ENCODE measurements around the gene PLIN3. TPM values are rescaled to one million over a fixed set of nuclear protein-coding genes. Genes with fewer than 3 reads are reported as not detected.

Gene PLIN3
- total and polyA plus RNA-seq, 2 donors (not counting 1 experiment from before 2014, with no cell fraction given): 27.6 to 34.3 TPM

GRCh38 chr19:4821265-4821664 lies 46.2 kb downstream of the PLIN3 start:
- intact Hi-C loops (cut with micrococcal nuclease): no loop called here
- no peaks in the 10 kb centered on the region for H3K4me1 ChIP-seq (ENCODE audit: control insufficient read depth in 2 of 2, insufficient read depth in 2 of 2, low read length in 2 of 2)
- ATAC-seq (ENCODE audit: low read depth) (no peak), DNase-seq (no peak)
- POLR2A ChIA-PET: no interaction called here
- H4K20me1 ChIP-seq (ENCODE audit: control insufficient read depth, insufficient read depth, low read length, poor library complexity, severe bottlenecking): peaks cover 35% of the 10 kb centered on the region
- H3K79me2 ChIP-seq (ENCODE audit: control insufficient read depth, insufficient read depth, low read length): peaks cover 69% of the 10 kb centered on the region
- no peak overlapping the region for H3K4me2 ChIP-seq (replicated peaks; ENCODE audit: low read depth, low read length, poor library complexity, severe bottlenecking)
- no peaks in the 10 kb centered on the region for H3K9me3 Mint-ChIP-seq (ENCODE audit: insufficient read depth)
- no peak overlapping the region for H3K27ac ChIP-seq (ENCODE audit: low read length in 2 of 2)
- no peaks in the 10 kb centered on the region for H3K27me3 Mint-ChIP-seq
- WGBS (ENCODE audit: insufficient coverage): 73% methylated on average over 3 of the region's 4 CpGs
- H3K9ac ChIP-seq (ENCODE audit: low read length): no peak overlapping the region
- H3K4me1 Mint-ChIP-seq: peaks cover 6% of the 10 kb centered on the region
- no peaks in the 10 kb centered on the region for H3K27me3 ChIP-seq (replicated peaks in 1 of 4; ENCODE audit: control extremely low read depth in 1 of 4, control insufficient read depth in 3 of 4, insufficient read depth in 4 of 4, low read length in 3 of 4)
- peaks cover 0 to 30% of the 10 kb centered on the region in 2 experiments for H3K36me3 ChIP-seq (replicated peaks in 1 of 2; ENCODE audit: control extremely low read depth in 1 of 2, control insufficient read depth in 1 of 2, extremely low read depth in 1 of 2, insufficient read depth in 2 of 2, low read length in 1 of 2)
- H3K27ac Mint-ChIP-seq: no peak overlapping the region
- CTCF ChIA-PET: interaction anchor here (1.3 to 4.6 kb wide), 2 partner anchors 12 to 210 kb away, joined by 3 to 30 read pairs; no protein-coding TSS in a partner anchor
- no peak overlapping the region for H2AFZ ChIP-seq (ENCODE audit: insufficient read depth, low read depth, low read length, poor library complexity, severe bottlenecking)
- H3K9me3 ChIP-seq (ENCODE audit: control extremely low read depth in 1 of 3, control insufficient read depth in 2 of 3, insufficient read depth in 1 of 3, low read length in 2 of 3): no peaks in the 10 kb centered on the region
- H3K4me3 Mint-ChIP-seq: no peak overlapping the region
- TF ChIP-seq CTCF (IDR thresholded peaks at IDR 0.05): no peak
- TF ChIP-seq EZH2 (IDR thresholded peaks at IDR 0.05; ENCODE audit: borderline replicate concordance, insufficient read depth, low read depth, low read length, poor library complexity, severe bottlenecking): no peak
- H3K4me3 ChIP-seq (ENCODE audit: control extremely low read depth in 1 of 5, extremely low read depth in 1 of 5, insufficient read depth in 1 of 5, low read depth in 2 of 5, low read length in 4 of 5): no peak overlapping the region

GRCh38 chr19:4817467-4818277 lies 49.8 kb downstream of the PLIN3 start:
- no peak overlapping the region for H3K27ac Mint-ChIP-seq
- POLR2A ChIA-PET: interaction anchor here (0.6 kb wide), 2 partner anchors 39 to 491 kb away, joined by 5 to 12 read pairs; no protein-coding TSS in a partner anchor
- 97% methylated on average over 32 of the region's 32 CpGs for WGBS (ENCODE audit: insufficient coverage)

More at GRCh38 chr19:4817467-4818277, 49.8 kb downstream of the PLIN3 start:
- Histone ChIP-seq H3K36me3 (replicated peaks in 1 of 2; ENCODE audit: control extremely low read depth in 1 of 2, control insufficient read depth in 1 of 2, extremely low read depth in 1 of 2, insufficient read depth in 2 of 2, low read length in 1 of 2) (peaks cover 0 to 24% of the 10 kb centered on the region in 2 experiments), H3K79me2 (ENCODE audit: control insufficient read depth, insufficient read depth, low read length) (peaks cover 46% of the 10 kb centered on the region), H3K27me3 (replicated peaks in 1 of 4; ENCODE audit: control extremely low read depth in 1 of 4, control insufficient read depth in 3 of 4, insufficient read depth in 4 of 4, low read length in 3 of 4) (no peaks in the 10 kb centered on the region), H3K4me2 (replicated peaks; ENCODE audit: low read depth, low read length, poor library complexity, severe bottlenecking) (no peak overlapping the region), H3K4me1 (ENCODE audit: control insufficient read depth in 2 of 2, insufficient read depth in 2 of 2, low read length in 2 of 2) (peaks cover 7 to 11% of the 10 kb centered on the region in 2 donors), H2AFZ (ENCODE audit: insufficient read depth, low read depth, low read length, poor library complexity, severe bottlenecking) (no peak overlapping the region), H3K9ac (ENCODE audit: low read length) (no peak overlapping the region), H3K27ac (ENCODE audit: low read length in 2 of 2) (no peak overlapping the region), H4K20me1 (ENCODE audit: control insufficient read depth, insufficient read depth, low read length, poor library complexity, severe bottlenecking) (peaks cover 15% of the 10 kb centered on the region), H3K4me3 (ENCODE audit: control extremely low read depth in 1 of 5, extremely low read depth in 1 of 5, insufficient read depth in 1 of 5, low read depth in 2 of 5, low read length in 4 of 5) (no peak overlapping the region), H3K9me3 (ENCODE audit: control extremely low read depth in 1 of 3, control insufficient read depth in 2 of 3, insufficient read depth in 1 of 3, low read length in 2 of 3) (peaks cover 0 to 3% (median 0%) of the 10 kb centered on the region in 3 donors)
- Mint-ChIP-seq H3K4me3 (no peak overlapping the region), H3K27me3 (no peaks in the 10 kb centered on the region), H3K4me1 (peaks cover 18% of the 10 kb centered on the region), H3K9me3 (ENCODE audit: insufficient read depth) (no peaks in the 10 kb centered on the region)
- CTCF ChIA-PET: interaction anchor here (0.8 to 16.3 kb wide), 6 partner anchors 8 to 214 kb away, joined by 3 to 612 read pairs (median 4); no protein-coding TSS in a partner anchor
- DNase-seq (no peak), ATAC-seq (ENCODE audit: low read depth) (no peak)
- no peak for TF ChIP-seq EZH2 (IDR thresholded peaks at IDR 0.05; ENCODE audit: borderline replicate concordance, insufficient read depth, low read depth, low read length, poor library complexity, severe bottlenecking)
- TF ChIP-seq CTCF (IDR thresholded peaks at IDR 0.05): no peak
- intact Hi-C loops (cut with micrococcal nuclease): no loop called here
